ENCODE results near the gene LRCH1.

The LRCH1 gene

GRCh38 chr13:46712524-46712923 is 159.6 kb downstream of the LRCH1 start:
- no peak for DNase-seq (ENCODE audit: low read depth in 2 of 2)

GRCh38 chr13:46715363-46715762 is 162.4 kb downstream of the LRCH1 start:
- no peak for DNase-seq (ENCODE audit: low read depth in 2 of 2)

- no peak for DNase-seq (ENCODE audit: low read depth in 2 of 2)
Observed at GRCh38 chr13:46716821-46717220, 163.9 kb downstream of the LRCH1 start.

GRCh38 chr13:46717275-46717674 is 164.3 kb downstream of the LRCH1 start:
- DNase-seq (ENCODE audit: low read depth in 2 of 2), result no peak

GRCh38 chr13:46717856-46718255 is 164.9 kb downstream of the LRCH1 start:
- DNase-seq (ENCODE audit: low read depth in 2 of 2), result no peak

- no peak for DNase-seq (ENCODE audit: low read depth in 2 of 2)
Observed at GRCh38 chr13:46720189-46720588, 167.2 kb downstream of the LRCH1 start.

- peak; percentile 3 to 4 for DNase-seq (ENCODE audit: low read depth in 2 of 2)
Observed at GRCh38 chr13:46721054-46721453, 168.1 kb downstream of the LRCH1 start.

- DNase-seq (ENCODE audit: low read depth in 2 of 2), result no peak
Observed at GRCh38 chr13:46726347-46726746, 173.4 kb downstream of the LRCH1 start.

- peak; percentile 8 to 23 for DNase-seq (ENCODE audit: low read depth in 2 of 2)
Observed at GRCh38 chr13:46728777-46729176, 175.8 kb downstream of the LRCH1 start.

- DNase-seq (ENCODE audit: low read depth in 2 of 2), result no peak
Observed at GRCh38 chr13:46731535-46731934, 178.6 kb downstream of the LRCH1 start.

- no peak for DNase-seq (ENCODE audit: low read depth in 2 of 2)
Observed at GRCh38 chr13:46735425-46735824, 182.5 kb downstream of the LRCH1 start.

- no peak for DNase-seq (ENCODE audit: low read depth in 2 of 2)
Observed at GRCh38 chr13:46736541-46737310, 183.8 kb downstream of the LRCH1 start.

GRCh38 chr13:46738055-46738454 is 185.1 kb downstream of the LRCH1 start:
- no peak for DNase-seq (ENCODE audit: low read depth in 2 of 2)

- no peak for DNase-seq (ENCODE audit: low read depth in 2 of 2)
Observed at GRCh38 chr13:46738766-46739165, 185.8 kb downstream of the LRCH1 start.

- no peak for DNase-seq (ENCODE audit: low read depth in 2 of 2)
Observed at GRCh38 chr13:46739447-46740098, 186.6 kb downstream of the LRCH1 start.

GRCh38 chr13:46743191-46743590 is 190.2 kb downstream of the LRCH1 start:
- DNase-seq (ENCODE audit: low read depth in 2 of 2), result no peak

- DNase-seq (ENCODE audit: low read depth in 2 of 2), result no peak
Observed at GRCh38 chr13:46745062-46745461, 192.1 kb downstream of the LRCH1 start.

- no peak for DNase-seq (ENCODE audit: low read depth in 2 of 2)
Observed at GRCh38 chr13:46745706-46746105, 192.7 kb downstream of the LRCH1 start.

- DNase-seq (ENCODE audit: low read depth in 2 of 2), result no peak
Observed at GRCh38 chr13:46747031-46747820, 194.3 kb downstream of the LRCH1 start.

- DNase-seq (ENCODE audit: low read depth in 2 of 2), result no peak
Observed at GRCh38 chr13:46748300-46748699, 195.3 kb downstream of the LRCH1 start.

GRCh38 chr13:46749951-46750350 is 197.0 kb downstream of the LRCH1 start:
- no peak for DNase-seq (ENCODE audit: low read depth in 2 of 2)

GRCh38 chr13:46751811-46752635 is 199.1 kb downstream of the LRCH1 start:
- DNase-seq (ENCODE audit: low read depth in 2 of 2), result peak; percentile 30
